Measurements from ENCODE around the gene CYLD.

CYLD gene

GRCh38 chr16:50724306-50724705 is 17.6 kb upstream of the CYLD start:
- Histone ChIP-seq H3K4me3 (replicated peaks; ENCODE audit: insufficient read depth, low read length) (no peak overlapping the region), H3K27me3 (ENCODE audit: insufficient read depth, poor library complexity, severe bottlenecking) (no peaks in the 10 kb centered on the region), H3K27ac (replicated peaks) (no peak overlapping the region)
- no peak for TF ChIP-seq GABPA (IDR thresholded peaks at IDR 0.05; ENCODE audit: low read depth)
- DNase-seq (ENCODE audit: low read depth in 1 of 2, low spot score in 1 of 2), result no peak

- Histone ChIP-seq H3K27me3 (ENCODE audit: insufficient read depth, poor library complexity, severe bottlenecking) (no peaks in the 10 kb centered on the region), H3K4me3 (replicated peaks; ENCODE audit: insufficient read depth, low read length) (no peak overlapping the region), H3K27ac (replicated peaks) (no peak overlapping the region)
- TF ChIP-seq CTCF (IDR thresholded peaks at IDR 0.05; ENCODE audit: insufficient read depth, low read length) (no peak), POLR2AphosphoS5 (IDR thresholded peaks at IDR 0.05; ENCODE audit: low read depth) (no peak), REST (IDR thresholded peaks at IDR 0.05; ENCODE audit: insufficient replicate concordance, low read depth) (no peak), GABPA (IDR thresholded peaks at IDR 0.05; ENCODE audit: low read depth) (no peak), SPI1 (IDR thresholded peaks at IDR 0.05; ENCODE audit: borderline replicate concordance, low read depth) (no peak)
- DNase-seq (ENCODE audit: low read depth in 1 of 2, low spot score in 1 of 2), result no peak
Observed at GRCh38 chr16:50731130-50731988, 10.5 kb upstream of the CYLD start.

- Histone ChIP-seq H3K4me3 (replicated peaks; ENCODE audit: insufficient read depth, low read length) (no peak overlapping the region), H3K27me3 (ENCODE audit: insufficient read depth, poor library complexity, severe bottlenecking) (no peaks in the 10 kb centered on the region), H3K27ac (replicated peaks) (no peak overlapping the region)
- TF ChIP-seq REST (IDR thresholded peaks at IDR 0.05; ENCODE audit: insufficient replicate concordance, low read depth) (no peak), POLR2AphosphoS5 (IDR thresholded peaks at IDR 0.05; ENCODE audit: low read depth) (no peak), SPI1 (IDR thresholded peaks at IDR 0.05; ENCODE audit: borderline replicate concordance, low read depth) (no peak), CTCF (IDR thresholded peaks at IDR 0.05; ENCODE audit: insufficient read depth, low read length) (no peak), GABPA (IDR thresholded peaks at IDR 0.05; ENCODE audit: low read depth) (no peak)
- DNase-seq (ENCODE audit: low read depth in 1 of 2, low spot score in 1 of 2), result no peak
Observed at GRCh38 chr16:50731989-50732832, 9.7 kb upstream of the CYLD start.

- TF ChIP-seq CTCF (IDR thresholded peaks at IDR 0.05; ENCODE audit: insufficient read depth, low read length) (no peak), SPI1 (IDR thresholded peaks at IDR 0.05; ENCODE audit: borderline replicate concordance, low read depth) (no peak), GABPA (IDR thresholded peaks at IDR 0.05; ENCODE audit: low read depth) (no peak), POLR2AphosphoS5 (IDR thresholded peaks at IDR 0.05; ENCODE audit: low read depth) (no peak), REST (IDR thresholded peaks at IDR 0.05; ENCODE audit: insufficient replicate concordance, low read depth) (no peak)
- no peak for DNase-seq (ENCODE audit: low read depth in 1 of 2, low spot score in 1 of 2)
- no peak overlapping the region for H3K4me3 ChIP-seq (replicated peaks; ENCODE audit: insufficient read depth, low read length)
- H3K27ac ChIP-seq (replicated peaks), result no peak overlapping the region
- H3K27me3 ChIP-seq (ENCODE audit: insufficient read depth, poor library complexity, severe bottlenecking), result no peaks in the 10 kb centered on the region
Observed at GRCh38 chr16:50733468-50733867, 8.4 kb upstream of the CYLD start.
